C4-2B (cell line): ENCODE measurements around the gene SLC38A1.

Experiments used
- H3K27ac ChIP-seq: fragments of 450-650 bp; 2 replicates; pipeline ENCODE4 v1.5.1; 2017
- ZFX ChIP-seq: fragments of 450-650 bp; IDR thresholded peaks from 2 replicates; pipeline ENCODE4 v1.6.1; 2017
- TF ChIP-seq, protein P1 (sequence below): fragments of 450-650 bp; conservative IDR thresholded peaks from 2 replicates; pipeline ENCODE4 v1.5.1; 2017; ENCODE audit warnings: mild to moderate bottlenecking

Gene SLC38A1

DNA sequence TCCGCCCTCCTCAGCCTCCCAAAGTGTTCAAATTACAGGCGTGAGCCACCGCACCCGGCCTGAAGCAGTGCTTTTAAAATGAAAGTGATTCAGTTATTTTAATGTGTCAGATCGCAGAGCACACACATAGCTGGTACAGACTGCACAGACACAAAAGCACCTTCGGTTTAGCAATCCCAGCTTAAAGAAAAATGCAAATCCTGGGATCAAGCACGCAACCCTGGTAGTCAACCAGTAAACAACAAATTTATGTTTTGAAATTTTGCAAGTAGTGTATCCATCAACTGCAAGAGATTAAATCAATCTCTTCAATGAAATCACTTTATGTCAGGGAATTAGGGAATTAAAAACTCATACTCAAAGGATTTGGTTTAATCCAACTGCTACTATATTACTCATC, 28.4 kb downstream of the SLC38A1 start:
- H3K27ac ChIP-seq, result no peak overlapping the region
- TF ChIP-seq ZFX, result no peak
- TF ChIP-seq, protein P1, sequence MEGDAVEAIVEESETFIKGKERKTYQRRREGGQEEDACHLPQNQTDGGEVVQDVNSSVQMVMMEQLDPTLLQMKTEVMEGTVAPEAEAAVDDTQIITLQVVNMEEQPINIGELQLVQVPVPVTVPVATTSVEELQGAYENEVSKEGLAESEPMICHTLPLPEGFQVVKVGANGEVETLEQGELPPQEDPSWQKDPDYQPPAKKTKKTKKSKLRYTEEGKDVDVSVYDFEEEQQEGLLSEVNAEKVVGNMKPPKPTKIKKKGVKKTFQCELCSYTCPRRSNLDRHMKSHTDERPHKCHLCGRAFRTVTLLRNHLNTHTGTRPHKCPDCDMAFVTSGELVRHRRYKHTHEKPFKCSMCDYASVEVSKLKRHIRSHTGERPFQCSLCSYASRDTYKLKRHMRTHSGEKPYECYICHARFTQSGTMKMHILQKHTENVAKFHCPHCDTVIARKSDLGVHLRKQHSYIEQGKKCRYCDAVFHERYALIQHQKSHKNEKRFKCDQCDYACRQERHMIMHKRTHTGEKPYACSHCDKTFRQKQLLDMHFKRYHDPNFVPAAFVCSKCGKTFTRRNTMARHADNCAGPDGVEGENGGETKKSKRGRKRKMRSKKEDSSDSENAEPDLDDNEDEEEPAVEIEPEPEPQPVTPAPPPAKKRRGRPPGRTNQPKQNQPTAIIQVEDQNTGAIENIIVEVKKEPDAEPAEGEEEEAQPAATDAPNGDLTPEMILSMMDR, result no peak

DNA sequence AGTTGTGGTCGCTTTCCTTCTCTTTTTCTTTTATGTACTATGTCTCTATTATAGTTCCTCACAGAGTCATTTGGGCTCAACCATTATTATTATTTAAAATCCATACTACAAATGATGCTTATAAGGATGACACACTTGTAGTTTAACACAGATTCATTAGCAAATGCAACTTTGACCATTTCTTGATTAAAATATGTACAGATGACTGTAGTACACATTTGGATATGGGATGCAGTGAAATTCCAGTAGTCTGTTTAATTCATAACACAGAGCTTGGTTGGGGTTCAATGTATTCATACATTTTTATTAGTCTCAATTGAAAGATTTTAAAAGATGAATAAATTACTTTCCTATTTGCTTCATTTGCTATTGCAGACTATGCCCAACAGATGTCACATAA, 30.0 kb downstream of the SLC38A1 start:
- TF ChIP-seq, protein P1, result no peak
- TF ChIP-seq ZFX, result no peak
- H3K27ac ChIP-seq, result no peak overlapping the region

DNA sequence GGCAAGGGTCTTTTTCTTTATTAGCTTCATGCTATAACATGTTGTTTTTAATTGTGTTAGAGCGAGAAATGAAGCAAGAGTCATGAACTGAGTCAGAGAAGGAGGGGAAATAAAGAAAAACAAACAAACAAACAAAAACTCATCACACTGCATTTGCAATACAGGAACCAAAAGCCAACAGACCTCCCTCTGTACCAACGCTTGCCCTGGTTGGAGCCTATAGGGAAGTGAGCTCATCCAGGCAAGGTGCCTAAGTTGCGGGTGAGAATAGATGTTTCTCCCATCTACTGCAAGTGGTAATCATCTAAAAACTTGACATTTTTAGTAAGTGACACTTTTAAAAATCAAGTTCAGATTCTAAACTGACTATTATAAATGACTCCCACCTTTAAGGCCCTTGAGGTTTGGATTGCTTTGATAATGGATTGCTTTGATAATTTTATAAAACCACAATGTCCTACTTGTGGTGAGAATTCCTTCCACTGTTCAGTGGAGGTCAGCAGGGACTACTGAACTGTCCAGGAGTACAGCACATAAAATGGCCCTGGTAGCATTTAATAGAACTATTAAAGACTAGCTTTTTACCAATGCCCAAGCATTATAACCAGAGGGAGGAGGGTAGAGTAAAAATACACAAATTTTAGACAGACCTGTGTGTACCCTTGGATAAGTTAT, 31.3 kb downstream of the SLC38A1 start:
- no peak overlapping the region for H3K27ac ChIP-seq
- no peak for TF ChIP-seq ZFX
- TF ChIP-seq, protein P1, result no peak

DNA sequence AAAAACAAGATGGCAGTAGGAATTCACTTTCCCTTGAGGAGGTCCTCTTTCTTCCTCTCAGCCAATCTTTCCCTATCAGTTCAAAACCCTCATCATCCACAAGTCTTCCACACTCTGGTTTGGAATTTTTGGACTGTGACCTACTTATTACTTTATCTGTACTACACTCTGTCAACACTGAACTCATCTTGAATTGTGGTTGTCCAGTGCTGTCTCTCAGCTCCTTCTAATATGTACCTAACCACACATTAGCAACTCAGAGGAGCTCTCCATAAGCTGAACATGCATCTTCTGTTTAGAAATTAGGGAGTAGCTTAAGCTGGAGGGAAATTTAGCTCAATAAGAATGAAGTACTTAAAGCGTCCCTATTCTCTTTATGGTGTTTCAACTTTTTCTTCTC, 34.8 kb downstream of the SLC38A1 start:
- TF ChIP-seq ZFX, result no peak
- TF ChIP-seq, protein P1, result no peak
- no peak overlapping the region; the same call in 1 of the 2 replicates for H3K27ac ChIP-seq

DNA sequence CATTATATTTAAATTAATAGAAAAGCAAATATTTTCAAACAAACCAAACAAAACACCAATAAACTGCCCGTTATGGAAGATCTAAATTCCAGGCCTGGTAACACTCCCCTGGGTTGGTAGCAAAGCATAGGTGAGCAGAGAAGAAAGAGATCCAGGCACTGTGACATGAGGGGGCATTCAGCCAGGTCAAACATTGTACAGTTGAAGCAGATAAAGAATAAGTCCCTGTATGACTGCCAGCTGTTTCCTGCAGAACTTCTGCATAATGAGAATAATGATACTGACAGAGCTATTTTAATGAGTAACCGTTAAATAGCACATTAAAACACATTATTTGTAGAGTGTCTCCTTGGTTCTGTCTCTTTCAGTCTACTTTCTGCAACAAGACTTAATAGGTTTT, 35.4 kb downstream of the SLC38A1 start:
- TF ChIP-seq, protein P1, result no peak
- no peak for TF ChIP-seq ZFX
- no peak overlapping the region; the same call in 1 of the 2 replicates for H3K27ac ChIP-seq

DNA sequence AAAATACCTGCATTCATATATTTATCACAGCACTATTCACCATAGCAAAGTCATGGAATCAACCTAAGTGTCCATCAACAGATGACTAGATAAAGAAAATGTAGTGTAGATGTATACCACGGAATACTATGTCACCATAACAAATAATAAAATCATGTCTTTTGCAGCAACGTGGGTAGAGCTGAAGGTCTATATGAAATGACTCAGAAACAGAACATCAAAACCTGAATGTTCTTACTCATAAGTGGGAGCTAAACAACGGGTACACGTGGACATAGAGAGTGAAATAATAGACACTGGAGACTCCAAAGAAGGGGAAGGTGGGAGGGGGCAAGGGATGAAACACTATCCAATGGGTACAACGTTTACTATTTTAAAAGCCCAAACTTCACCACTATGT, 37.9 kb downstream of the SLC38A1 start:
- H3K27ac ChIP-seq, result no peak overlapping the region
- TF ChIP-seq, protein P1, result no peak

DNA sequence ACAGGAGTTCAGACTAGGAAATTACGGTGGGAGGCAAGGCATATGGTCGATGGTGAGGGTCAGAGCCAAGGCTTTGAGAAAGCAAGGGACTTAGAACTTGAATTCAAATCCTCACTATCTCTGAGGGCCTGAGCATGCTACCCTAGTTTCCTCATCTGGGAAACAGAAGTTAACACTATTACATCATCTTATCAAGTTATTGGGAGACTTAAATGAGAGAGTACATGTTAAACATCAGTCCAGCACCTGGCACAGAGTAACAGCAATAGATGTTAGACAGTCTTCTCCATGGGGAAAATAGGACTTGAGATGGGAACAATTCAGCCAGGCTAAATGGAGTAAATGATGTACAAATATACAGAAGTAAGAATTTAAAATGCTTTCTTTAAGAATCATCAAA, 38.5 kb downstream of the SLC38A1 start:
- TF ChIP-seq ZFX, result no peak
- TF ChIP-seq, protein P1, result no peak
- H3K27ac ChIP-seq, result no peak overlapping the region
